BLaER1 (cell line): ENCODE results near the gene IFT27.
"Not testable (repeated sequence)": the region's sequence is repeated elsewhere in the genome, so short reads cannot be mapped to it uniquely, and the experiment has no call there.

Experiments used
- H3K27ac ChIP-seq: shearing (Covaris generic); formaldehyde crosslinking; 2 replicates; pipeline ENCODE4 v1.8.1; 2022
- H3K27me3 ChIP-seq: shearing (Covaris generic); formaldehyde crosslinking; 2 replicates; pipeline ENCODE4 v1.8.1; 2022
- H3K36me3 ChIP-seq: shearing (Covaris generic); formaldehyde crosslinking; 2 replicates; pipeline ENCODE4 v1.8.1; 2022
- H3K4me1 ChIP-seq: shearing (Covaris generic); formaldehyde crosslinking; 2 replicates; pipeline ENCODE4 v1.8.1; 2022
- H3K4me2 ChIP-seq: shearing (Covaris generic); formaldehyde crosslinking; 2 replicates; pipeline ENCODE4 v1.8.1; 2022
- H3K4me3 ChIP-seq: shearing (Covaris generic); formaldehyde crosslinking; 2 replicates; pipeline ENCODE4 v1.8.1; 2022
- H3K9ac ChIP-seq: shearing (Covaris generic); formaldehyde crosslinking; 2 replicates; pipeline ENCODE4 v1.8.1; 2022
- H3K9me3 ChIP-seq: shearing (Covaris generic); formaldehyde crosslinking; 2 replicates; pipeline ENCODE4 v1.8.1; 2022
- H4K20me1 ChIP-seq: shearing (Covaris generic); formaldehyde crosslinking; 2 replicates; pipeline ENCODE4 v1.8.1; 2022
- Cebpa-rat ChIP-seq: shearing (Covaris generic); IDR thresholded peaks from 2 replicates; pipeline ENCODE4 v1.8.1; 2022

Gene IFT27

DNA sequence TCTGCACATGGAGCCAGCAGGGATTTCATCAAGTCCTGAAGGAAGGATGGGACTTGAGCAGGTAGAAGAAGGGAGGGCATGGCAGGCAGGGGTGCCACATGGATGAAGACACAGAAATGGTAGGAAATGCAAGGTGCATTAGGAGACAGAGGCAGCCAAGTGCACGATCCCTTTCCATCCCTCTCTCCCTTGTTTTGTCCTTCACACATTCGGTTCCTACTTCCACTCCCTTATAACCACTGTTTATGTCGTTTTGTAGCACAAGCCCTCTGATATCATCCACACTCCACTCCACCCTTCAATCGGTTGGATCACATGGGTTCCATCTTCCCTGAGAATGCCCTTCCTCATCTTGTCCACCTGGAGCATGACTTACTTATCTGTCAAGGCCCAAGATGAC, 35.2 kb downstream of the IFT27 start:
- no peak for TF ChIP-seq Cebpa-rat
- H3K36me3 ChIP-seq = no peaks in the 10 kb centered on the region
- H3K9me3 ChIP-seq = 0 out of 2 replicates have a peak, but pooled peaks cover 6% of the 10 kb centered on the region
- no peak overlapping the region for H3K4me2 ChIP-seq
- no peak overlapping the region for H3K4me3 ChIP-seq
- H3K4me1 ChIP-seq = peaks cover 54% of the 10 kb centered on the region
- H4K20me1 ChIP-seq = no peaks in the 10 kb centered on the region
- H3K9ac ChIP-seq = no peak overlapping the region
- no peaks in the 10 kb centered on the region for H3K27me3 ChIP-seq
- no peak overlapping the region for H3K27ac ChIP-seq

DNA sequence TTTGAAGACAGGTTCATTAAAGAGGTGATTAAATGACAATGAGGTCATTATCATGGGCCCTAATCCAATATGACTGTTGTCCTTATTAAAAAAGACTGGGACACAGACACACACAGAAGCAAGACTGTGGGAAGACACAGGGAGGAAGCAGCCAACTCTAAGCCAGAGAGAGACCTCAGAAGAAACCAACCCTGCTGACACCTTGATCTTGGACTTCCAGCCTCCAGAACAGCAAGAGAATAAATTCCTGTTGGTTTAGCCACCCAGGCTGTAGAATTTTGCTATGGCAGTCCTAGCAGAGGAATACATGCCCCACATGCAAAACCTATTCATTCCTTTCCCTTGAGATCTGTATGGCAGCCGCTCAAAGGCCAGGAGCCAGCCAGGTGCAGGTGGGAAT, 36.7 kb downstream of the IFT27 start:
- Histone ChIP-seq H3K4me2 (no peak overlapping the region), H3K27me3 (no peaks in the 10 kb centered on the region)
- no peak for TF ChIP-seq Cebpa-rat

DNA sequence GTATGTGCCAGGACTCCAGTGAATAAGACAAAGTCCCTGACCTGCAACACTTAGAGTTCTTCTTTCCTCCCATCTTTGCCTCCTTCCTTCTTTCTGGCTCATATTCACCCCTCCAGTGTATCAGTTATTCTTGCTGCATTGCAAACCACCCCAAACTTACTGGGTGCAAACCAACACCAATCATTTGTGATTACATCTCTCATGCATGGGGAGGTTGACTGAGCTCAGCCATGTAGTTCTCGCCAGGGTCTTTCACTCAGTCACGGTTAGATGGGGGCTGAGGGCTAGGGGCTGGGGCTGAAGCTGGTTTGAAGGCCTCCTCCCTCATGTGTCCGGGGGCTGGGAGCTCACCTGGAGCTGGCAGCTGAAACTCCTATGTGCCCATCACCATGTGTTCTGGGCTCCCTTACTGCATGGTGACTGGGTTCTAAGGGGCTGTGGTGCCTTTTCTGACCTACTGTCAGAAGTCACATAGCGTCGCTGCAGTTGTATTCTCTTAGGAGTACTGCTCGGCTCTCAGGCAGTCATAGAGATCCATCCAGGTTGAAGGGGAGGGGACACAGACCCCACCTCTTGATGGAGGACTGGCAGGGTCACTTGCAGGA, 37.4 kb downstream of the IFT27 start:
- H3K4me2 ChIP-seq = peak overlapping the region; percentile 82
- TF ChIP-seq Cebpa-rat = no peak
- H4K20me1 ChIP-seq = no peaks in the 10 kb centered on the region
- H3K4me3 ChIP-seq = no peak overlapping the region
- H3K9ac ChIP-seq = no peak overlapping the region
- H3K9me3 ChIP-seq = 0 out of 2 replicates have a peak, but pooled peaks cover 6% of the 10 kb centered on the region
- no peak overlapping the region for H3K27ac ChIP-seq
- no peaks in the 10 kb centered on the region for H3K36me3 ChIP-seq
- peaks cover 58% of the 10 kb centered on the region for H3K4me1 ChIP-seq
- H3K27me3 ChIP-seq = no peaks in the 10 kb centered on the region

More for the DNA sequence above, 36.7 kb downstream of the IFT27 start:
- H3K27ac ChIP-seq = no peak overlapping the region
- H3K9me3 ChIP-seq = 0 out of 2 replicates have a peak, but pooled peaks cover 6% of the 10 kb centered on the region
- H3K4me3 ChIP-seq = no peak overlapping the region
- H3K9ac ChIP-seq = no peak overlapping the region
- H3K36me3 ChIP-seq = no peaks in the 10 kb centered on the region
- peaks cover 54% of the 10 kb centered on the region for H3K4me1 ChIP-seq
- H4K20me1 ChIP-seq = no peaks in the 10 kb centered on the region

DNA sequence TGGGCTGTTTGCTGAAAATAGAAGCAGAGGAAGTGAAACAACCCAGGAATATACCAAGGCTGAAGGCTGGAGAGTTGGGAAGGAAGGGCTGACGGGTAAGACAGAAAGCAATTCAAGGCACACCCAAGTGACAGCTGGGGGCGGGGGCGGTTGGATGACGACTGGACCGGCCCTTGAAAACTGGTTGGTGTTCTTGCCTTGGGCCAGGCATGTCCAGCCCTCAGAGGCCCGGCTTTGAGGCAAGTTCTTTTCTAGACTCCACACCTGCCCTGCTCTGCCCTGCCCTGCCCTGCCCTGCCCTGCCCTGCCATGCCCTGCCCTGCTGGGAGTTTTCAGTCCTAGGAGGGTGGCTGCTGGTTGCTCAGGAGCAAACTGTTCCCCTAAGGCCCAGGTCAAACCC, 38.1 kb downstream of the IFT27 start:
- Histone ChIP-seq H3K27me3 (no peaks in the 10 kb centered on the region), H3K36me3 (no peaks in the 10 kb centered on the region), H3K27ac (peak overlapping the region; percentile 55; the same call in 1 of the 2 replicates), H4K20me1 (no peaks in the 10 kb centered on the region), H3K4me3 (0 out of 2 replicates have a peak overlapping the region, but pooled peaks have one; percentile 7), H3K4me1 (peaks cover 60% of the 10 kb centered on the region), H3K9ac (peak overlapping the region; percentile 24; the same call in 1 of the 2 replicates), H3K4me2 (peak overlapping the region; percentile 82), H3K9me3 (0 out of 2 replicates have a peak, but pooled peaks cover 6% of the 10 kb centered on the region)
- TF ChIP-seq Cebpa-rat = no peak

DNA sequence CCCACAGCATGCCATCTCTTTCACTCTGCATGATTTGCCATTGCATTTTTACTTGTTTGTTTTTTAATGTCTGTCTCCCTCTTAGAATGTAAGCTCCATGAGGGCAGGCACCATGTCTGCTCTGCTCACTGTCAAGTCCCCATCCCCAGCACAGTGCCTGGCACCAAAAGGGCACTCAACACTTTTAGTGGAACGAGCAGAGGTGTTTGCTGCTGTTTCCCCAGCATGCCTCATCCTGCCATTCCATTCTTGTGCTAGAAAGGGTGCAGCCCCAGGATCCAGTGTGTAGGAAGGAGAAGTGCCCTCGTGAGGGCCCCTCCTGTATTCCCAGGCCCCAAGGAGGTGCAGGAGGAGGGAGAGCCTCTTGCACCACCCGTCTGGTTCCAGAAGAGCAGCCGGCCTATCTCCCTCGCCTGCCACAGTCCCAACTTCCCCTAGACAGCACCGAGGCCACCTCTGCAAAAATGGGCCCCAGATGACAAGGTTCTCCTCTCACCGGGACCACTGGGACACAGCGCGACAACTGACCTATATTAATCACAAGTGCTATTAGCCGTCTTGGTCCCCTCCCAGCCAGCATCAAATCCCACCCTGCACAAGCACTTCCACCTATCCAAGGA, 39.1 kb downstream of the IFT27 start:
- H3K36me3 ChIP-seq = no peaks in the 10 kb centered on the region
- H4K20me1 ChIP-seq = no peaks in the 10 kb centered on the region
- H3K4me1 ChIP-seq = peaks cover 60% of the 10 kb centered on the region
- 0 out of 2 replicates have a peak, but pooled peaks cover 6% of the 10 kb centered on the region for H3K9me3 ChIP-seq
- H3K4me2 ChIP-seq = peak overlapping the region; percentile 82
- no peak for TF ChIP-seq Cebpa-rat
- H3K9ac ChIP-seq = no peak overlapping the region
- H3K4me3 ChIP-seq = no peak overlapping the region
- H3K27me3 ChIP-seq = no peaks in the 10 kb centered on the region
- peak overlapping the region; percentile 47 for H3K27ac ChIP-seq

DNA sequence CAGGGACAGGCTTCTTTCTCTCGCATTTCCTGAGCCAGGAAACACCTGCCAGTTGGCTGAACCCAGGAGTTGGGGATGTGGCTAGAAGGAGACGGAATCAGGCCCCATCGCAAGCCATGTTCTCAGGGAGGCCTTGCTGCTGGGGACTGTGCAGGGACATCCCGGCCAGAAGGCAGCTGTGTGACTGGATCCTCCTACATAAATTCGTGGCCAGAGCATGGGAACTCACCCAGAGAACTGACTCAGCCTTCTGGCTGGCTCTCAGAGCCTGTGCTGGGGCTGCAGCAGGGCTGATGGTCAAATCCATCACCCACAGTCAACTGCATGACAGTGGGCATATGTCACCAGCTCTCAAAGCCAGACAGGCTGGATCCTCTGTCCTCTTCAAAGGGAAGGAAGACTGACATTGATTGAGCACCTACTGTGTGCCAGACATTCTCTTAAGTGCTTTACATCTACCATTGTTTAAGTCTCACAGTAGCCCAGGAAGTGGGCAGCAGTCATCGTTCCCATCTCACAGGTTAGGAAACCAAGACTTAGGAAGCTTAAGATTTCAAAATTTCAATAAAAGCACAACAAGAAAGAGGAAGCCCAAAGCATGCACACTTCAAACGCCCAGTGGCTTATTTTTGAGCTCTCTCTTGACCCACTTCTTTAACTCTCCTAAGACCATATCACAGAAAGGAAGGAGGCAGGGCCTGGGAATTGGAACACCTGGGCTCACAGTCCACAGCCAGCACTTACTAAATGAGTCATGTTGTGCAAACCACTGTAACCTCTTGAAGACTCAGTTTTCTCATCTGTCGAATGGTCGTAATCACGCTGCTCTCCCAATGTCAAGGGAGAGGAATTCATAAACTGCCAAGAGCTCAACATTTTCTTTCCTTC, 41.5 kb downstream of the IFT27 start:
- no peak for TF ChIP-seq Cebpa-rat
- H3K36me3 ChIP-seq = no peaks in the 10 kb centered on the region
- no peak overlapping the region for H3K9ac ChIP-seq
- H3K9me3 ChIP-seq = 0 out of 2 replicates have a peak, but pooled peaks cover 3% of the 10 kb centered on the region
- no peak overlapping the region for H3K4me3 ChIP-seq
- peak overlapping the region; percentile 39 for H3K27ac ChIP-seq
- H3K27me3 ChIP-seq = no peaks in the 10 kb centered on the region
- no peaks in the 10 kb centered on the region for H4K20me1 ChIP-seq
- peak overlapping the region; percentile 74 for H3K4me2 ChIP-seq
- H3K4me1 ChIP-seq = peaks cover 60% of the 10 kb centered on the region

DNA sequence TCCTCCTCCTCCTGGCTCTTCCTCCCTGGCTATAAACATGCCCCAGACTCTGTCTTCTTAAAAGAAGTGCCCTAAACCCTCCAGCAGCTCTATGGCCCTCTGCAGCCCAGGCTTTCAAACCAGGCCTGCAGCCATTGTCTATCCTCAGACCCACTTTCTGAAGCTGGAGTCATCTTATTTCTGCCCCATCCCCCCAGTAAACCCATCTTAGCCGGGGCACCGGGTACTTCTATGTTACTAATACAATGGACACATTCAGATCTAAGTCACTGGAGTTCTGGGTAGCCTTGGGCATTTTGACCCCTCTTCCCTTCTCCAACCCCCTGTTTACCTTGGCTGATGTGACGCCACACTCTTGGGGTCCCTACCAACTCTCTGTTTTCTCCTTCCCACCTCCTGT, 42.6 kb downstream of the IFT27 start:
- TF ChIP-seq Cebpa-rat = no peak
- Histone ChIP-seq H3K4me3 (no peak overlapping the region), H3K9ac (no peak overlapping the region), H3K4me1 (peaks cover 50% of the 10 kb centered on the region), H3K36me3 (no peaks in the 10 kb centered on the region), H4K20me1 (no peaks in the 10 kb centered on the region), H3K27me3 (no peaks in the 10 kb centered on the region), H3K4me2 (no peak overlapping the region), H3K27ac (no peak overlapping the region), H3K9me3 (no peaks in the 10 kb centered on the region)

DNA sequence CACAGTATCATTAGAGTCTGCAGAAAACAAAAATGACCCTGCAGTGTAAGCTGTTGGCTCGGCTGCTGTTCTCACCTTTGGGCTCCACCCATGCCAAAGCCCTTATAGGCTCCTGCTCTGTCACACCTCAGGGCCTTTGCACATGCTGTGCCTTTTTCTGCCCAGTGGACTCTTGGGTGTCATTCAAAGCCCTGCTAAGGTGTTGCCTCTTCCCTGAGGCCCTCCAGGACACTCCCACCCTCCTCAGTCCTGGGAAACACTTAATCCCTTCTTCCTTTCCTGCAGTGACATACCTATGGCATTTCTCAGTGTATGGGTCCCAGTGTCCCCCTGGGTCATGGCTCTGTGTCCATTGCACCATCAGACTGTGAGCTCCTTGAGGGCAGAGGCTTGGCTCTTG, 43.3 kb downstream of the IFT27 start:
- no peaks in the 10 kb centered on the region for H3K36me3 ChIP-seq
- H3K4me2 ChIP-seq = no peak overlapping the region
- no peaks in the 10 kb centered on the region for H4K20me1 ChIP-seq
- H3K9ac ChIP-seq = no peak overlapping the region
- no peak overlapping the region for H3K27ac ChIP-seq
- no peaks in the 10 kb centered on the region for H3K27me3 ChIP-seq
- peaks cover 43% of the 10 kb centered on the region for H3K4me1 ChIP-seq
- TF ChIP-seq Cebpa-rat = no peak
- H3K4me3 ChIP-seq = no peak overlapping the region
- H3K9me3 ChIP-seq = no peaks in the 10 kb centered on the region

DNA sequence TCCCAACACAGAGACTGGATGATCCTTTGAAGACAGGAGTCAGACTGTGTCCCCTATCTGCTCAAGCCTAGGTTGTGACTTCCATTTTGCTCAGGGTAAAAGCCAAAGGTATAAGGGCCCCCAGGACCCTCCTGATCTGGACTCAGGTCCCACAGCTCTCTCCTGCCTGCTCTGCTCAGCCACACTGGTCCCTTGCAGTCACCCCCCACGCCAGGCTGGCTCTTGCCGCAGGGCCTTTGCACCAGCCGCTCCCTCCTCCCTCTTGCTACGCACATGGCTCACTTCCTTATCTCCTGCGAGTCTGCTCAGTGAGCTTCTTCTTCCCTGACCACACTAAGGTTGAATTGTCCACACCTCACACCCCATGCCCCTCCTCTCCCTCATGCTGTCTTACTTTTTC, 44.0 kb downstream of the IFT27 start:
- H3K27ac ChIP-seq = no peak overlapping the region
- H3K9me3 ChIP-seq = no peaks in the 10 kb centered on the region
- H3K36me3 ChIP-seq = no peaks in the 10 kb centered on the region
- H3K4me2 ChIP-seq = no peak overlapping the region
- H3K4me1 ChIP-seq = peaks cover 36% of the 10 kb centered on the region
- H3K27me3 ChIP-seq = no peaks in the 10 kb centered on the region
- H4K20me1 ChIP-seq = no peaks in the 10 kb centered on the region
- H3K9ac ChIP-seq = no peak overlapping the region
- no peak overlapping the region for H3K4me3 ChIP-seq
- no peak for TF ChIP-seq Cebpa-rat

DNA sequence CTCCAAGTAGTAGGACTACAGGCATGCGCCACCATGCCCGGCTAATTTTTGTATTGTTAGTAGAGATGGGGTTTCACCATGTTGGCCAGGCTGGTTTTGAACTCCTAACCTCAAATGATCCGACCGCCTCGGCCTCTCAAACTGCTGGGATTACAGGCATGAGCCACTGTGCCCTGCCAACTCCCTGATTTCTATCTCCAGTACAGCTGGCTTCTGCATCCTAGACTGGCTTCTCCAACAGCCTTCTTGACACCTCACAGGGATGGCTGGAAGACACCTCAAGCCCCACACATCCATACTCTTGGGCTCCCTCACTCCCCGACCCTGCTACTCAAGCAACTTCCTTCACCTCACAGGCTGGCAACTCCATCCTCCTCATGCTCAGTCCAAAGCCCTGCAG, 44.6 kb downstream of the IFT27 start:
- H3K9ac ChIP-seq, H3K27me3 ChIP-seq, H3K36me3 ChIP-seq, H3K4me3 ChIP-seq, H3K27ac ChIP-seq, H3K9me3 ChIP-seq, H4K20me1 ChIP-seq, H3K4me2 ChIP-seq: not testable (repeated sequence)
- peaks cover 30% of the 10 kb centered on the region for H3K4me1 ChIP-seq
